HG03571 (cell line): Measurements from ENCODE around the gene CAMTA1.

ENCODE experiments used
- ATAC-seq: cut with Tn5 transposase; IDR thresholded peaks from one replicate; pipeline ENCODE4 v1.9.1; 2021; ENCODE audit not compliant: unreplicated experiment

CAMTA1 gene

DNA sequence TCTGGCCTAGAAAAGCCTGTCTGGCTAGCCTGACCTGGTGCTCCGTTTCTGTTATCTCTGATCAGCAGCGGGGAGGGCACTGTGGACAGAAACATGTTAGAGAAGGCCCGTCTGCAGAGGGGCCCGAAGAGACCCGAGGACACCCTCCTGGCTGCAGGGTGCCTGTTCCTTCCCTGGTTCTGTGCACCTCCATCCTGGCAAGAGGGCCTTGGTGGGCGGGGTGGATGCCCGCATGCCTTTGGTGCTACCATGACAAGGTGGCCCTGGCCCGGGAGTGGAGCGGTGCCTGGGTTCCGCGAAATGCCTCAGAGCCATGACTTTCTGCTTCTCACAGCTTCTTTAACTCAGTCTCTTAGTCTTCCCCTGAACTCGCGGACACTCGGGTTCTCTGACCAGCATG, 233.6 kb downstream of the CAMTA1 start:
- ATAC-seq = no peak

GRCh38 chr1:7019510-7019909, 234.3 kb downstream of the CAMTA1 start:
- ATAC-seq = no peak

- no peak for ATAC-seq
Observed at GRCh38 chr1:7022058-7022457, 236.8 kb downstream of the CAMTA1 start.

- ATAC-seq = no peak
Observed at GRCh38 chr1:7025013-7025412, 239.8 kb downstream of the CAMTA1 start.

DNA sequence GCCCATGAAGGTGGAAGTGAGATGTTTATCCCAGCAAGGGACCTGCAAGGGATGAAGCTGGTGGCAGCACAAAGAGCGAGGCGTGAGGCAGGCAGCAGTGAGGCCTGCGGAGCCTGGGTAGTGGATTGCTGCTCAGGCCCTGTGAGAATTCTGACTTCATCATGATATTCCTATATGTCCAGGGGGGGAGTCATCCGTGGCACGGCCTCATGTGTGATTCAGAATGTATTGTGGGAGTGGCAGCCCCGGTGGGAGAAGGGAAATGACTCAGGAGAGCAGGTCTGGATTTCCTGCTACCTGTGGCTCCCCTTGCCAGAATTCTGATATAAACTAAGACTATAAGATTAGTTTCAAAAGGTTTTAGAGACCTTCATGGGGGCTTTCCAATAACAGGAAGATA, 240.9 kb downstream of the CAMTA1 start:
- ATAC-seq = no peak

- no peak for ATAC-seq
Observed at GRCh38 chr1:7032992-7033391, 247.7 kb downstream of the CAMTA1 start.

GRCh38 chr1:7036386-7036785, 251.1 kb downstream of the CAMTA1 start:
- no peak for ATAC-seq

- no peak for ATAC-seq
Observed at GRCh38 chr1:7039590-7040220, 254.5 kb downstream of the CAMTA1 start.

DNA sequence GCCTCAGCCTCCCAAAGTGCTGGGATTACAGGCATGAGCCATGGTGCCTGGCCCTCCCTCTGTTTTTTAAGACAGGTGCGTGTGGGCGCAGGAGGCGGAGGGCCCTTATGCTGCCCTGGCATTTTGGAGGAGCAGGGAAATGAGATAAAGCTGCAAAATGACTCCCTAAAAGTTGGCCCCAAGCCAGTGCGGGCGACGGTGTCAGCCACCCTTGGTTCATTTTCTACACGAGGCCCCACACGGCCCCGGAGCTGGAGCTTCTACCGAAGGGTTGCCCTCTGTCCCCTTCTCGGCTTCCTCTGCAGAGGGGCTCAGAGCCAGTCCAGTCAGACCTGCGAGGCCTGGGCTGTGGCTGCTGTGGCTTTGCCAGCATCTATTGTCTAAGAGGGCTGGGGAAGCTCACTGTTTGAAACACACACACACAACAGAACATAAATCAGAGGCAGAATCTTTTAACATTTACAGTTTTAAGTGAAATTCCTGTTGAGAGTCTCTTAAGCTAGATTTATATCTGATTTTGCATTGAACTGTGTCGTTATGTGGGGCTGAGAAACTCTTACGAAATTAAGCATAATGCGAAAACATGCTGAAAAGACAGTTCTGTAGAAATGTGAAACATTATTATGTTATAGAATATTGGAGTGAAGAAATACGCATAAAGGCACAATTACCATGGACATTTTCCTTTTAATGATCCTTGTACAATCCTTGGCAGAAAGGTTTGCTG, 255.9 kb downstream of the CAMTA1 start:
- ATAC-seq = no peak

GRCh38 chr1:7042322-7043190, 257.3 kb downstream of the CAMTA1 start:
- ATAC-seq = no peak

GRCh38 chr1:7043191-7043549, 257.9 kb downstream of the CAMTA1 start:
- no peak for ATAC-seq

- no peak for ATAC-seq
Observed at GRCh38 chr1:7043719-7044535, 258.7 kb downstream of the CAMTA1 start.

GRCh38 chr1:7045897-7046296, 260.6 kb downstream of the CAMTA1 start:
- no peak for ATAC-seq

DNA sequence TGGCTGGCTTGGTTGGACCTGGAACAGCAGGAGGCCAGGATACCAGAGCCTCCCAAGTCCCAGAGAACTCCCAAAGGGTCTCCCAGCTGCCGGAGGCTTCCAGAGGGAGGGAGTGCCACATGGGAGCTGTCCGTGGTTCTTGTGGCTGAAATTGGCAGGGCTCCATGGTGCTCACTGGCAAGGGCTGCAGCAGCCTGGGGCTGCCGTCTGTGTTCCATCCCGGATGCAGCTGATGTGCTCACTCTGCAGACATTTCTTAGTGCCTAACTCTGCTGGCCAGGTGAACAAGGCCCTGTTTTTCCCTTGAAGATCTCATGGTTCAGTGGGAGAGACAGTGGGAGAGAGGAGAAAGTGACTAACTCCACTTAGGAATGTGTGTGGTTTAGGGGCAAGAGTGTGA, 261.1 kb downstream of the CAMTA1 start:
- ATAC-seq = no peak

DNA sequence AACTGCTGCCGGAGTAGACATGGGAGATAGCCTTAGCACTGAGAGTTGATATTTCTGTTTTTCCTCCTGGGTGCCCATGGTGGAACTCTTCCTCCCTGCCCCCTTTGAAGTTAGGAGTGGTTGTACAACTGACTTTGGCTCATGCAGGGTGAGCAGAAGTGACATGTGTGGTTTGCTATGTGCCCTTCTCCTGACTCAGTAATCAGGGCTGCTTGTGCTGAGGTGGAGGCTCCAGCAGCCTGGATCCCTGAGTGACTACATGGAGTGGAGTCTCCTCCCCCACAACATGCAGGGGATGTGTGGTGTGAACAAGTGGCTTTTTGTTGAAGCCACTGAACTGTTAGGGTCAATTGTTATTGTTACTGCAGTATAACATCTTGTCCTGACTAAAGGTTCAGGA, 261.6 kb downstream of the CAMTA1 start:
- no peak for ATAC-seq

DNA sequence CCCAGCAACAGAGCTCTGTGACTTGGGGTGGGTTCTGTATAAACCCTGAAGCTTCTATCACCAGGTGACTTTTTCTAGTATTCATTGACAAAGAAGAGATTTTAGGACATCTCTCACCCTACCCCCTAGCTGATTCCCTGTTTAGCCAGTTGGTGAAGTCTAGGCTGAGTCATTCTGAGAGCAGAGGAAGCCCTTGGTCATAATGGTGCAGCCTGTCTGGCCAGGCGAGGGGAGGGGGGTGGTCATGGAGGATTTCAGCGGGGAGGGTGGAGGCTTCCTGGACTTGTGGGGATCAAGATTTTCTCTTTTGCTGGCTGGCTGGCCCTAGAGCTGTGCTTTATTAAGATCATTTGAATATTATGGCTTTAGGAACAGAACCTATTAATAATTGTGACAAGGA, 262.6 kb downstream of the CAMTA1 start:
- ATAC-seq = no peak

- ATAC-seq = no peak
Observed at GRCh38 chr1:7048395-7048794, 263.1 kb downstream of the CAMTA1 start.

DNA sequence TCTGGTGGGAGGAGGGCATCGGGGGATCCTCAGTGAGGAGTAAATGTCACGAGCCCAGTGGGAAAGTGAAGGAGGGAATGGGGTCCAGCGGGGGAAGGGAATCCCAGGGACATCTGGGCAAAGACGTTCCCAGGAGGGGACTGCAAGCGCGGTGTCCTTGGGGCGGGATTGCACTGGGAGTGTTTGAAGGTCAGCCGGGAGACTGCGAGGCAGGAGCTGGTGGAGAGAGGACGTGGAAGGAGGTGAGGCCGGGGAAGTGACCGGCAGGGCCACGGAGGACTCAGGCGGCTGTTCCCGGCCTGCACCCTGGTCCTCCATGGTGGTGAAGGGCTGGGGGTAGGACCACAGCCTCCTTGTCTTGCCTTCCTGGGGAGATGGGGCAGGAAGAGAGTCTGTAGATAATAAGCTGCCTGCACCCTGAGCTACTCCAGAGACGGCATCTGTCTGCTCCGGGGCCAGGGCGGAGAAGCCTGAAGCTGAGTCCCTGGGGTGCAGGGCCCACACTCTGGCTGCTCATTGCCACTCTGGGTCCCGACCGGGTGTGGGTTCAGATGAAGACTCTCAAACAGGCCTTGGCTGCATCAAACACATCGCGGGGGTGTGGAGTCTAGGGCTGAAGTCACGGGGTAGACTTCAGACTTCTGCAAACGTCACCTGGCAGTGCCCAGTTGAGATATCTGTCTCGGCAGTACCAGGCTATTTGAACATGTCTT, 264.8 kb downstream of the CAMTA1 start:
- no peak for ATAC-seq

DNA sequence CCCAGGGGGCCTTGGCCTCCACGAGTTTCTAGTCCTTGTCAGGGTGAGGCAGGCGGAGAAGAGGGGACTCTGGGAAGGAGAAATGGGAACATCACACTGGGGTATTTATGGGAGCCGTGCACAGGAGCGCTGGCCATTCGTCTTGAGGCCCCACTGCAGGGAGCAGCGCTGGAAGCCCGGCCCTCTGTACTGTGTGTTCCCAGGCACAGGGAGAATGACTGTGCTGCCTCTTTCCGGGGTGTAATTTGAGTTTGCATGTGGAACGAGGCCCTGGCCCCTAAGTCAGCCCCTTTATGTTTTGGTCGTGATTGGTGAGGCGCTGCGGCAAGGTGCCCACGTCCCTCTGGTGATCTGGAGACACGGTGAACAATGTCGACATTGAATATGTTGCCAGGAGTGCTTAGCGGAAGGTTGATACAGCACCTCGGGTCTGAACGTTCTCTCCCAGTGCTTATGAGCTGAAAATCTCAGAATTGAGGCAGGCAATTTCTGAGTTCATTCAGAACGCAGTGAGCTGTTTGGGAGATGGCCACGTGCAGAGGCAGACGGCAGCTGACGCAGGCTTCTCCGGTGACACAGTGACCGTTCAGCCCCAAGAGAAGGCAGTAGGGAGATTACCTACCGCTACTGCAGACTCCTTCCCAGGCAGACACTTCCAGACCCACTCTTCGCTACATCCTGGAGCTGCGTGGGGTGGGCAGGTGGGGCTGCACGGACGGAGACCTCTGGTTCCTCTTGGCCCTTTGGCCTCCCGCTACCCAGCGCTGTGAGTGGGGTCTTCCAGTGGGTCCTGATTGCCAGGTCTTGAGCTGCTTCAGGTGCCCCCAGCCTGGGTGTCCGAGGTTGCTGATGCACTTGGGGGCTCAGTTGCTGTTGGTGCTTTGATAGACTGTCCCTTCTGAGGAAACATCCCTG, 265.8 kb downstream of the CAMTA1 start:
- no peak for ATAC-seq
